Pulmonary artery endothelial cell (primary cell): ENCODE data around the gene PIK3R5. TPM values are rescaled to one million over a fixed set of nuclear protein-coding genes. Genes with fewer than 3 reads are reported as not detected.
"Not testable (repeated sequence)": the region's sequence is repeated elsewhere in the genome, so short reads cannot be mapped to it uniquely, and the experiment has no call there.

ENCODE experiments used
- DNase-seq: peaks from one replicate; pipeline ENCODE4 v3.0.0-alpha.2; 2011; ENCODE audit warnings: low read depth, low spot score
- total RNA-seq: library from RNA; depleted of rRNA; stranded (reverse); fragments of >200 nt; gene quantifications from 2 replicates; pipeline ENCODE4 v1.2.3, GENCODE V29; 2014

The PIK3R5 gene
- total RNA-seq, 1 donor from 2014 or later: not detected

- no peak for DNase-seq
Observed at GRCh38 chr17:8896641-8897635, 68.6 kb downstream of the PIK3R5 start.

- no peak for DNase-seq
Observed at GRCh38 chr17:8896087-8896486, 69.4 kb downstream of the PIK3R5 start.

- DNase-seq: peak; percentile 19
Observed at GRCh38 chr17:8894673-8895578, 70.6 kb downstream of the PIK3R5 start.

GRCh38 chr17:8894202-8894671 is 71.3 kb downstream of the PIK3R5 start:
- no peak for DNase-seq

- DNase-seq: no peak
Observed at GRCh38 chr17:8893621-8894201, 71.8 kb downstream of the PIK3R5 start.

- DNase-seq: no peak
Observed at GRCh38 chr17:8893059-8893458, 72.4 kb downstream of the PIK3R5 start.

GRCh38 chr17:8892338-8892690 is 73.2 kb downstream of the PIK3R5 start:
- no peak for DNase-seq

- DNase-seq: no peak
Observed at GRCh38 chr17:8890671-8891070, 74.8 kb downstream of the PIK3R5 start.

GRCh38 chr17:8889458-8890210 is 75.9 kb downstream of the PIK3R5 start:
- no peak for DNase-seq

GRCh38 chr17:8888704-8889302 is 76.7 kb downstream of the PIK3R5 start:
- DNase-seq: no peak

GRCh38 chr17:8887834-8888703 is 77.4 kb downstream of the PIK3R5 start:
- no peak for DNase-seq

GRCh38 chr17:8887301-8887700 is 78.2 kb downstream of the PIK3R5 start:
- no peak for DNase-seq

- DNase-seq: no peak
Observed at GRCh38 chr17:8885967-8886684, 79.4 kb downstream of the PIK3R5 start.

GRCh38 chr17:8885163-8885966 is 80.1 kb downstream of the PIK3R5 start:
- not testable (repeated sequence) for DNase-seq

- DNase-seq: no peak
Observed at GRCh38 chr17:8884336-8884990, 81.0 kb downstream of the PIK3R5 start.

GRCh38 chr17:8883353-8883752 is 82.2 kb downstream of the PIK3R5 start:
- DNase-seq: no peak

GRCh38 chr17:8881606-8882005 is 83.9 kb downstream of the PIK3R5 start:
- DNase-seq: no peak
